ENCODE measurements around the gene PBRM1. TPM values are rescaled to one million over a fixed set of nuclear protein-coding genes. Genes with fewer than 3 reads are reported as not detected.

The PBRM1 gene
- total and polyA plus RNA-seq, 2 experiments from 2014 or later: 57.5 to 72.5 TPM

- no peak overlapping the region for H3K27ac ChIP-seq (ENCODE audit: low read depth)
- H2AFZ ChIP-seq: no peak overlapping the region
- no peak for TF ChIP-seq NANOG (IDR thresholded peaks at IDR 0.05; ENCODE audit: borderline replicate concordance)
- no peak for TF ChIP-seq REST (IDR thresholded peaks at IDR 0.05; ENCODE audit: unreplicated experiment)
- no peak for TF ChIP-seq CTCF (conservative IDR thresholded peaks at IDR 0.05; ENCODE audit: low read depth in 2 of 2)
- no peak for TF ChIP-seq ZNF114 (CRISPR knock-in tag; IDR thresholded peaks at IDR 0.05)
- no peak for TF ChIP-seq EZH2phosphoT487 (IDR thresholded peaks at IDR 0.05; ENCODE audit: unreplicated experiment)
- TF ChIP-seq EZH2 (IDR thresholded peaks at IDR 0.05; ENCODE audit: low read depth, unreplicated experiment): no peak
- TF ChIP-seq ZNF462 (CRISPR knock-in tag; IDR thresholded peaks at IDR 0.05): no peak
- TF ChIP-seq CREB1 (CRISPR knock-in tag; IDR thresholded peaks at IDR 0.05; ENCODE audit: low read depth): no peak
- H3K4me1 ChIP-seq (ENCODE audit: insufficient read depth): no peaks in the 10 kb centered on the region
- Mint-ChIP-seq H3K4me1 (no peaks in the 10 kb centered on the region), H3K9me3 (peaks cover 11% of the 10 kb centered on the region), H3K36me3 (ENCODE audit: low read depth) (peaks cover 22% of the 10 kb centered on the region), H3K27me3 (ENCODE audit: insufficient read depth, low read depth, poor library complexity) (peaks cover 8% of the 10 kb centered on the region), H3K27ac (no peak overlapping the region), H3K4me3 (no peak overlapping the region)
- no peaks in the 10 kb centered on the region for H4K20me1 ChIP-seq (replicated peaks; ENCODE audit: insufficient read depth)
- H3K27me3 ChIP-seq (ENCODE audit: insufficient read depth): no peaks in the 10 kb centered on the region
- ATAC-seq (no peak), DNase-seq (ENCODE audit: low spot score) (no peak)
- H3K9me2 ChIP-seq (ENCODE audit: insufficient read depth): no peaks in the 10 kb centered on the region
- H3K4me2 ChIP-seq: no peak overlapping the region
- no peaks in the 10 kb centered on the region for H3K36me3 ChIP-seq (ENCODE audit: insufficient read depth)
- H3K79me2 ChIP-seq (replicated peaks; ENCODE audit: insufficient read depth): no peaks in the 10 kb centered on the region
- H3F3A ChIP-seq (replicated peaks; ENCODE audit: low read depth): no peaks in the 10 kb centered on the region
- no peak overlapping the region for H3K4me3 ChIP-seq
Measured at GRCh38 chr3:52723935-52724334, 38.2 kb upstream of the PBRM1 start.

Measured in GM23338 (cell line).